Mesothelial cell of epicardium (in vitro differentiated cells): ENCODE results near the gene SAG. TPM values are rescaled to one million over a fixed set of nuclear protein-coding genes. Genes with fewer than 3 reads are reported as not detected.

ENCODE experiments used
- DNase-seq, 2 experiments: peaks; one replicate each; pipeline ENCODE4 v3.0.0; 2021; ENCODE audit warnings: low spot score in 2 of 2; ENCODE audit not compliant: unreplicated experiment in 2 of 2
- H3K27ac Mint-ChIP-seq: 2 replicates; pipeline ENCODE4 v1.8.0; 2021; ENCODE audit warnings: mixed read lengths
- H3K27me3 Mint-ChIP-seq: 2 replicates; pipeline ENCODE4 v1.8.0; 2021; ENCODE audit warnings: low read depth, mixed read lengths
- H3K36me3 Mint-ChIP-seq: 2 replicates; pipeline ENCODE4 v1.8.0; 2021; ENCODE audit warnings: mixed read lengths
- H3K4me1 Mint-ChIP-seq: 2 replicates; pipeline ENCODE4 v1.8.0; 2021; ENCODE audit warnings: mixed read lengths
- H3K4me3 Mint-ChIP-seq: 2 replicates; pipeline ENCODE4 v1.8.0; 2021; ENCODE audit warnings: mild to moderate bottlenecking, moderate library complexity, mixed read lengths
- H3K9me3 Mint-ChIP-seq: 2 replicates; pipeline ENCODE4 v1.8.0; 2021; ENCODE audit warnings: mixed read lengths
- total RNA-seq: library from RNA; stranded (reverse); gene quantifications from 3 replicates; pipeline ENCODE4 v1.2.1, GENCODE V29; 2021
- TF ChIP-seq, protein P1 (sequence below): fragments of 200-600 bp; sonication (generic); IDR thresholded peaks from one replicate; pipeline ENCODE4 v1.5.0; 2021; ENCODE audit warnings: antibody characterized with exemption; ENCODE audit not compliant: unreplicated experiment

SAG gene
- total RNA-seq, 1 donor from 2014 or later: not detected

- no peak for DNase-seq
- Mint-ChIP-seq H3K4me1 (no peaks in the 10 kb centered on the region), H3K36me3 (no peaks in the 10 kb centered on the region), H3K27me3 (peaks cover 23% of the 10 kb centered on the region), H3K4me3 (no peak overlapping the region), H3K9me3 (peaks cover 4% of the 10 kb centered on the region), H3K27ac (no peak overlapping the region)
- TF ChIP-seq, protein P1, sequence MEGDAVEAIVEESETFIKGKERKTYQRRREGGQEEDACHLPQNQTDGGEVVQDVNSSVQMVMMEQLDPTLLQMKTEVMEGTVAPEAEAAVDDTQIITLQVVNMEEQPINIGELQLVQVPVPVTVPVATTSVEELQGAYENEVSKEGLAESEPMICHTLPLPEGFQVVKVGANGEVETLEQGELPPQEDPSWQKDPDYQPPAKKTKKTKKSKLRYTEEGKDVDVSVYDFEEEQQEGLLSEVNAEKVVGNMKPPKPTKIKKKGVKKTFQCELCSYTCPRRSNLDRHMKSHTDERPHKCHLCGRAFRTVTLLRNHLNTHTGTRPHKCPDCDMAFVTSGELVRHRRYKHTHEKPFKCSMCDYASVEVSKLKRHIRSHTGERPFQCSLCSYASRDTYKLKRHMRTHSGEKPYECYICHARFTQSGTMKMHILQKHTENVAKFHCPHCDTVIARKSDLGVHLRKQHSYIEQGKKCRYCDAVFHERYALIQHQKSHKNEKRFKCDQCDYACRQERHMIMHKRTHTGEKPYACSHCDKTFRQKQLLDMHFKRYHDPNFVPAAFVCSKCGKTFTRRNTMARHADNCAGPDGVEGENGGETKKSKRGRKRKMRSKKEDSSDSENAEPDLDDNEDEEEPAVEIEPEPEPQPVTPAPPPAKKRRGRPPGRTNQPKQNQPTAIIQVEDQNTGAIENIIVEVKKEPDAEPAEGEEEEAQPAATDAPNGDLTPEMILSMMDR: no peak
These were observed 35.6 kb downstream of the SAG start for GRCh38 chr2:233343171-233343705.

GRCh38 chr2:233346376-233346775 is 38.8 kb downstream of the SAG start:
- no peaks in the 10 kb centered on the region for H3K36me3 Mint-ChIP-seq
- DNase-seq: no peak
- H3K27ac Mint-ChIP-seq: no peak overlapping the region
- H3K4me3 Mint-ChIP-seq: no peak overlapping the region
- TF ChIP-seq, protein P1: no peak
- peaks cover 3% of the 10 kb centered on the region for H3K9me3 Mint-ChIP-seq
- H3K27me3 Mint-ChIP-seq: peaks cover 41% of the 10 kb centered on the region
- H3K4me1 Mint-ChIP-seq: peaks cover 10% of the 10 kb centered on the region

DNA sequence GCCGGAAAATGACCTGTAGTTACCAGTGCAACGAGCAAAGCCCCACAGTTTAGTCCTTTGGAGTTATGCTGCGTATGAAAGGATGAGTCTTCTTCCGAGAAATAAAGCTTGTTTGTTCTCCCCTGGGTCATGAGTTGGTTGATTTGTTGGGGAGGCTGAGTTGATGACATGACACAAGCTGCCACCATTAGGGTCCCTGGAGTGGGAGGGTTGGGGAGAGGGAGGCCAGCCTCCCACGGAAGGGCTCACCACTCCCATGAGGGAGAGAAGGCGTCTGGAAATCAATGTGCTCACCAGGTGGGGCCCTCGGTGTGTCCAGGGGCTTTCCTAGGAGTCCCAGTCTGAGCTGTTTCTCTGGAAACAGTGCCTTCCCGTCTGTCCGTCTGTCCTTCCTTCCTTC is 39.3 kb downstream of the SAG start:
- Mint-ChIP-seq H3K4me1 (peaks cover 12% of the 10 kb centered on the region), H3K36me3 (no peaks in the 10 kb centered on the region), H3K27ac (no peak overlapping the region), H3K27me3 (peaks cover 41% of the 10 kb centered on the region), H3K4me3 (no peak overlapping the region), H3K9me3 (no peaks in the 10 kb centered on the region)
- TF ChIP-seq, protein P1: no peak
- DNase-seq: no peak

DNA sequence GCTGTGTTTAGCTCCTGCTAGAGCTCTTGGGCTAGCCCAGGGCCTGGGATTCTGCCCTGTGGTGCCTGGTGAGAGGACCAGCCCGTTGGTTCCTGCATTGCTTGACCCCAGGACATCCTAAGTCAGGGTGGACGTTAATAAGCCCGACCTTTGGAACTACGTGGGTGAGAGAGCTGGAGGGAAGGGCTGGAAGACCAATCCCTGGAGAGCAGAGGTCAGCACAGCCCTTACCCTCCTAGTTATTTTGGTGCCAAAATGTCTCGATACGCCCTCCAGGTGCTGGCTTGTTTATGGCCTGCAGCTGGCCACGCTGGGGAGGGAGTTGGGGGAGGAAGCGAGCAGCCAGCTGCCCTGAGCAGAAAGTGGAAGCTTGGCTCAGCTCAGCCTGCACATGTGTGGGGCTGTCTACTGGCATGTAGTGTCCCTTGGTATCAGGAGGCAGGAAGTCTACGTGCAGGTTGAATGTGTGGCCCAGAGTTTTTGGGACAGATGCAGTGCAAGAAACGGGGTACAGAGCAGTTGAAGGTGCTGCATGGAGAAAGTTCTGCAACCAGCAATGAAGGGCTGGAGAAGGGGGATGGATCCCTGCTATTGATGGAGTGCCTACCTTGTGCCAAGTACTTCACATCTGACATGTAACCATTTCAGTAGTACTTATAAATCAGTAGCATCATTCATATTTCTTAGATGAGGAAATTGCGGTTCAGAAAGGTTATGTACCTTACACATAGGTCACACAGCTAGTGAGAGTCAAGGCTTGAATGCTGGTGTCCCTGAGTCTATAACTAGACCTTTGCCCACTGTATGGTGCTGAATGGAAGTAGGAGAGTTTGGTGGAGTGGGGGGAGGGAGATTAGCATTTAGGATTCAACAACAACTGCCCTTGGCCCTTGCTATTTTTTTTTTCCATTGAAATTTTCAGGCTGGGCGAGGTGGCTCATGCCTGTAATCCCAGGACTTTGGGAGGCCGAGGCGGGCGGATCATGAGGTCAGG is 41.7 kb downstream of the SAG start:
- no peak overlapping the region for H3K27ac Mint-ChIP-seq
- TF ChIP-seq, protein P1: no peak
- DNase-seq: no peak
- H3K27me3 Mint-ChIP-seq: peaks cover 44% of the 10 kb centered on the region
- H3K4me3 Mint-ChIP-seq: no peak overlapping the region
- H3K9me3 Mint-ChIP-seq: no peaks in the 10 kb centered on the region
- peaks cover 19% of the 10 kb centered on the region for H3K4me1 Mint-ChIP-seq
- no peaks in the 10 kb centered on the region for H3K36me3 Mint-ChIP-seq

DNA sequence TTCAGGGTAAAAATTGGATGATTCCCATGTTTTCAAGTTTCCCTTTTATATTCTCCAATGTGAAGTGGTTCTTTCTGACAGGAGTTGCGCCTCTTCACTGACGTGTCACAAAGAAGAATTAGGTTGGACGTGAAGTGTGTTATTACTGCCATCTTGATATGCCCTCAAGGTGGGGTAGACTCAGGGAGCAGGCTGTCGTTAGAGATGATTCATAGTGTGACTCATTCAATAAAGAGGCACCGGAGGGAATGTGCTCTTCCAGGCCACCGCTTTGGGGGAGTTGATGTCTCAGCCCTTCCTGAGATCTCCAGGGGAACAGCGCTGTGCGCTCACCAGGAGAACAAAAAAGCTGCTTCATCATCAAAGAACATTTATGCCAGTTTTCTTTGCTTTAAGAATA is 43.1 kb downstream of the SAG start:
- DNase-seq: no peak
- TF ChIP-seq, protein P1: no peak
- no peak overlapping the region for H3K4me3 Mint-ChIP-seq
- no peaks in the 10 kb centered on the region for H3K36me3 Mint-ChIP-seq
- peaks cover 42% of the 10 kb centered on the region for H3K27me3 Mint-ChIP-seq
- H3K27ac Mint-ChIP-seq: no peak overlapping the region
- H3K9me3 Mint-ChIP-seq: no peaks in the 10 kb centered on the region
- H3K4me1 Mint-ChIP-seq: peaks cover 25% of the 10 kb centered on the region
